GM19452 (cell line): ENCODE results near the gene SLC37A4.

Source experiments
- ATAC-seq: cut with Tn5 transposase; IDR thresholded peaks from one replicate; pipeline ENCODE4 v1.9.1; 2021; ENCODE audit not compliant: unreplicated experiment

The SLC37A4 gene

DNA sequence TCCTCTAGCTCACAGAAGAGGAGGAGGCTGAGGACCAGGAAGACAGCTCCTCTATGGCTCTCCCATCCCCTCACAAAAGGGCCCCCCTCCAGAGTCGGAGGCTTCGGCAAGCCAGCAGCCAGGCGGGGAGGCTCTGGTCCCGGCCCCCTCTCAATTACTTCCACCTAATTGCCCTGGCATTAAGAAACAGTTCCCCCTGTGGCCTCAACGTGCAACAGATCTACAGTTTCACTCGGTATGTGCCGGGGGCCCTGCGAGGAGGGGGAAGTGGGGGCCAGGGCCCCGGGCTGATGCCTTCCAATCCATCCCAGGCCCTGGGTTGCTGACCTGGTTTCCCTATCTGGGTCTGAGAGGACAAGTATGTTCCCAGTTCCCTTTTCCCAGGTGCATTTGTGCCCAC is 51.2 kb downstream of the SLC37A4 start:
- ATAC-seq: no peak

DNA sequence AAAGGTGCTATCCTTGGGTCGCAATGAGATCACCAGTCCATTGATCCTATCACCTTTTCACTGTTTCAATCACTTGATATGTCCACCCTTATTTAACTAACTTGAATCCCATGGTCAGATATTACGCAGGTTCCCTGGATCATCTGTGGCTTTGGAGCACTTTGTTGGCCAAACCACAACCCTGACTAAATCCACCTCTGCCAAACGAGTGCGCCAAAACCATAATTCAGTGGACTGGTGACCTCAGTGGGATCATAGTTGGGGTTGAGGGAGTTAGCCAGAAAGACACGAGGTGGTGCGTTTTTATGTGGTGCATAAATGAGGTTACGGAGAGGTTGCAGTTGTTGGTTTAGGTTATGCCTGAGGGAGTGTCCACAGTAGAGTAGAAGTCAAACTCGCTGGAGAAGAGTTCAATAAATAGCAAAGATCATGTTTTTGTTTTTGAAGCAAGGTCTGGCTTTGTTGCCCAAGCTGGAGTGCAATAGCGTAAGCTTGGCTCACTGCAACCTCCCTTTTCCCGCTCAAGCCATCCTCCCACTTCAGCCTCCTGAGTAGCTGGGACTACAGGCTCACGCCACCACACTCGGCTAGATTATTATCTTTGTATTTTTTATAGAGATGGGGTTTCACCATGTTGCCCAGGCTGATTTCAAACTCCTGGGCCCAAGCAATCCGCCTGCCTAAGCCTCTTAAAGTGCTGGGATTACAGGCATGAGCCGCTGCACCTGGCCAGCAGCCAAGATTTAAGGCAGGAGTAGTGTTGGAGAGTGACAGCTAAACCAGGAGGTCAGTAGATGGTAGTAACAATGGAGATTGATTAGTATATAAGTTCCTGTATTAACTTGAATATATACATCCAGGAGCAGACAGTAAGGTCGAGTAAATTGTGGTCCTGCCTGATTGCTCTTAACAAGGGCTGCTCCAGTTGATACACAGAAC is 54.6 kb downstream of the SLC37A4 start:
- no peak for ATAC-seq
